ENCODE data around the gene GSN.

Gene GSN

GRCh38 chr9:121371495-121372061, 103.6 kb downstream of the GSN start:
- FAIRE-seq = no peak

DNA sequence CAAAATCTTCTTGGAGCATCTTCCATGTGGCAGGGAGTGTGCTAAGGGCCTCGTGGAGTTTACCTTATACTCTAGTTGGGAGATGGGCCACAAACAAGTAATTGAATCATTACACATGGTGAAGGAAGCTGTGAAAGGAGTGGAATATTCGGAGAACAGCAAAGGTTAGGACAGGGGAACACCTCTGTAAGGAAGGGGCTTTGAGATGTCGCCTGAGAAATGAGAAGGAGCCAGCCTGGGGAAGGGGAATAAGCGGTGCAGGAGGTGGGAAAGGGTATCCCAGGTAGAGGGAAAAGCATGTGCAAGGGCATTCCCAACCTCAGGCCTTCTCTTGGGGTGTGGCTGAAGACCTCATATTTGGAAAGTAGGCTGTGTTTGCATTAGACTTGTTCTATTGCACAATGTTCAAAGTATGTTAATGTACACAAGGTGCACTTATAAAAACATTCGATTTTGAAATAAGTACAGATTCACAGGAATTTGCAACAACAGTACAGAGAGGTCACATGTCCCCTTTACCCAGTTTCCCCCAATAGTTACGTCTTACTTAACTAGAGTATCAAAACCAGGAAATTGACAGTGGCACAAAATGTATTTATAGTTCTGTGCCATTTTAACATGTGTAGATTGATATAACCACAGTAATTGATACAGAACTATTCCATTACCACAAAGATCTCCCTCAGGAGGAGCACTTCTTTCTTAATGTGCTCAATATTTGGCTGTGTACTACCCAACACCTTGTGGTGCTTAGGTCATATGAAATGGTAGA, 104.5 kb downstream of the GSN start:
- DNase-seq (ENCODE audit: low spot score) (no peak), FAIRE-seq (no peak)

More at GRCh38 chr9:121371495-121372061, 103.6 kb downstream of the GSN start:
- no peak for DNase-seq (ENCODE audit: low spot score)

DNA sequence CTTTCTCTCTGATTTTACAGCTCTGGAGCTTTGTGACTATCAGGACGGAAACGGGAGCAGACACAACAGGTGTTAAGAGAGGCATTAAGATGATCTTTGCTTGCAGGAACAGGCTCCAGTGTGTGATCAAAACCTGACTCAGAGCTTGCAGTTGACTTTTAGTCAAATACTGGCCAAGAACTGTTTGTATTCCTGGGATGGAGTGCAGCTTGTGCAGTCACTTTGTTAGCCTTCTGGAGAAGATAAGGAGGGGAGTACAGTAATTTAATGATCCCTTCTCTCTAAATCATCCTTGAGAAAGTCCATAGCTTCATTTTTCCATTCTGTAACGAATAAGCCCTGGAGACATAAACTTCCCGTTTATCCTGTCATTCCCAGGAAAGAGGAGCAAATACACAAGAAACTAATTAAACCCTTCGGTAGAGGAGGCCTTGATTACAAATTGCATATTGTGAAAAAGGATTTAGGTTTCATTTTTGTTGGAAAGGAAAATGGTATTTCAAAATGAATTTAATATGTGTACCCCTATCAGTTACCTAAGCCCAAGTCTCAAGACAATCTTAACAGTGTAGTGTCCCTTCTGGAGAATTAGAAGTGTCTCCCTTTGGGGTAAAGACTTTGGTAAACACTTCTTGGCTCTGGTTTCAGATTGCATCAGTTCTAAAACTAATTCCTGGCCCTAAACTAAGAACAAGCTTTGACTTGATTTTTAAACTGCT, 105.2 kb downstream of the GSN start:
- DNase-seq (ENCODE audit: low spot score) (no peak), FAIRE-seq (no peak)

- peak; percentile 35 for DNase-seq (ENCODE audit: low spot score)
- peak; percentile 72 for FAIRE-seq
Measured at GRCh38 chr9:121376214-121376830, 108.4 kb downstream of the GSN start.

- no peak for FAIRE-seq
- DNase-seq (ENCODE audit: low spot score) = no peak
Measured at GRCh38 chr9:121380846-121381245, 112.9 kb downstream of the GSN start.

Measured in RCC 7860 (cell line).